ENCODE results near the gene ZNF518A. TPM values are rescaled to one million over a fixed set of nuclear protein-coding genes. Genes with fewer than 3 reads are reported as not detected.

Gene ZNF518A
- total and polyA plus RNA-seq, 2 of the 8 experiments (the other 6 are each of a cell fraction or from before 2014, with no cell fraction given), result 6.6 to 34.8 TPM

- H3K27ac ChIP-seq (ENCODE audit: low read depth, low read length), result no peak overlapping the region
- DNase-seq (ENCODE audit: low read depth in 1 of 2, low spot score in 2 of 2) (no peak), FAIRE-seq (no peak)
- H4K5ac ChIP-seq (ENCODE audit: insufficient read length, low read depth, low read length), result no peak overlapping the region
- H3K56ac ChIP-seq (replicated peaks; ENCODE audit: insufficient read length, low read depth, low read length), result no peak overlapping the region
- no peak overlapping the region for H3K14ac ChIP-seq (ENCODE audit: insufficient read length)
- H3K23ac ChIP-seq (ENCODE audit: insufficient read length), result no peak overlapping the region
- H4K20me1 ChIP-seq (replicated peaks in 1 of 2; ENCODE audit: control insufficient read depth in 1 of 2, insufficient read depth in 2 of 2, low read length in 2 of 2), result no peaks in the 10 kb centered on the region
- H3K36me3 ChIP-seq (ENCODE audit: control insufficient read depth in 2 of 4, insufficient read depth in 4 of 4, low read length in 3 of 4), result no peaks in the 10 kb centered on the region; a peak in 1 of 8 replicates
- no peaks in the 10 kb centered on the region for H3K4me1 ChIP-seq (replicated peaks in 1 of 4; ENCODE audit: control insufficient read depth in 3 of 4, insufficient read depth in 4 of 4, low read length in 3 of 4)
- no peaks in the 10 kb centered on the region for H3K9me3 ChIP-seq (ENCODE audit: insufficient read depth in 2 of 2, low read depth in 1 of 2, low read length in 1 of 2)
- no peak overlapping the region for H3K4me2 ChIP-seq (ENCODE audit: insufficient read depth in 1 of 2, low read depth in 2 of 2, low read length in 2 of 2)
- no peaks in the 10 kb centered on the region; the same call in 1 of the 2 replicates for H3K23me2 ChIP-seq (ENCODE audit: low read depth, low read length)
- ChIA-PET CTCF (ENCODE audit: partially characterized antibody) (interaction anchor here (1.1 to 3.1 kb wide), 6 partner anchors 9 to 128 kb away, joined by 3 to 17 read pairs (median 6); no protein-coding TSS in a partner anchor), POLR2A (ENCODE audit: partially characterized antibody) (interaction anchor here (1.0 kb wide), 1 partner anchor 158 kb away, joined by 3 read pairs; no protein-coding TSS in a partner anchor)
- H4K8ac ChIP-seq (ENCODE audit: extremely low read depth, insufficient read depth, low read length), result no peak overlapping the region
- no peak overlapping the region for H3K4ac ChIP-seq (replicated peaks; ENCODE audit: insufficient read length, low read depth, low read length)
- H2BK15ac ChIP-seq (ENCODE audit: low read length), result no peak overlapping the region
- no peak overlapping the region for H2BK20ac ChIP-seq (ENCODE audit: low read length)
- H3K27me3 ChIP-seq (replicated peaks in 1 of 4; ENCODE audit: control insufficient read depth in 3 of 4, extremely low read depth in 1 of 4, insufficient read depth in 3 of 4, low read length in 3 of 4), result no peaks in the 10 kb centered on the region
- H2AK5ac ChIP-seq (ENCODE audit: low read depth, low read length), result no peak overlapping the region
- no peak overlapping the region for H3K4me3 ChIP-seq (ENCODE audit: extremely low read depth in 1 of 4, insufficient read depth in 2 of 4, low read depth in 3 of 4, low read length in 4 of 4)
- H2AFZ ChIP-seq (ENCODE audit: low read length), result peak overlapping the region; percentile 68; the same call in 1 of the 2 replicates
- no peaks in the 10 kb centered on the region for H3K79me1 ChIP-seq (ENCODE audit: low read depth, low read length)
- no peak overlapping the region for H2BK120ac ChIP-seq (replicated peaks; ENCODE audit: low read depth, low read length)
- H3K18ac ChIP-seq (ENCODE audit: extremely low read depth, low read length), result no peak overlapping the region
- no peak overlapping the region for H2BK5ac ChIP-seq (ENCODE audit: low read depth, low read length)
- no peak overlapping the region for H3K9ac ChIP-seq (replicated peaks in 1 of 4; ENCODE audit: extremely low read depth in 1 of 4, low read depth in 3 of 4, low read length in 3 of 4)
- TF ChIP-seq RAD21 (IDR thresholded peaks at IDR 0.05 in 1 of 2, conservative IDR thresholded peaks at IDR 0.05 in 1 of 2; ENCODE audit: low read depth in 2 of 2, low read length in 2 of 2), result no peak
- no peak overlapping the region for H2BK12ac ChIP-seq (ENCODE audit: low read depth, low read length)
- no peak overlapping the region for H4K91ac ChIP-seq (replicated peaks; ENCODE audit: insufficient read length, low read length)
- 92% methylated on average over 1 of the region's 1 CpG; no CpG with 5 or more reads in 1 of the 2 experiments for WGBS, 2 experiments (ENCODE audit: extremely low coverage in 1 of 2, insufficient coverage in 1 of 2, insufficient read length in 1 of 2, insufficient replicate concordance in 2 of 2, low coverage in 1 of 2, low lambda C conversion rate in 2 of 2, missing lambda C conversion rate in 1 of 2)
- no peaks in the 10 kb centered on the region for H3K79me2 ChIP-seq (ENCODE audit: control insufficient read depth in 1 of 2, insufficient read depth in 2 of 2, low read length in 2 of 2)
Measured at GRCh38 chr10:96212911-96213310, 82.8 kb downstream of the ZNF518A start.

Small RNAs within 50 kb of the gene (small RNA-seq; reads per million reads assigned to genes)
- not detected for gene RNU6-271P (ENCODE audit: insufficient read depth)

Other genes starting within 250 kb of the ZNF518A start
- gene CC2D2B, start 222.3 kb upstream of the ZNF518A start, total RNA-seq (2021; fragmentation: NEBNext Ultra II Directional; extraction: Animal tissue kit (Norgen Biotek cat#: 25700)), result 0.29 and 0.71 TPM in 2 replicates
- gene CC2D2B, start 222.3 kb upstream of the ZNF518A start, polyA plus RNA-seq (2011; rRNA removed), result 0.09 TPM in 1 of 2 replicates, not detected in the other
- gene CCNJ, start 86.7 kb upstream of the ZNF518A start, total RNA-seq (2021; fragmentation: NEBNext Ultra II Directional; extraction: Animal tissue kit (Norgen Biotek cat#: 25700)), result 34.2 and 34.7 TPM in 2 replicates
- gene CCNJ, start 86.7 kb upstream of the ZNF518A start, polyA plus RNA-seq (2011; rRNA removed), result 19.5 and 31.4 TPM in 2 replicates
- gene BLNK, start 141.3 kb downstream of the ZNF518A start, total RNA-seq (2021; fragmentation: NEBNext Ultra II Directional; extraction: Animal tissue kit (Norgen Biotek cat#: 25700)), result not detected in 2 replicates
- not detected in 2 replicates for gene BLNK, start 141.3 kb downstream of the ZNF518A start, polyA plus RNA-seq (2011; rRNA removed)
- gene DNTT, start 174.1 kb downstream of the ZNF518A start, total RNA-seq (2021; fragmentation: NEBNext Ultra II Directional; extraction: Animal tissue kit (Norgen Biotek cat#: 25700)), result not detected in 2 replicates
- not detected in 2 replicates for gene DNTT, start 174.1 kb downstream of the ZNF518A start, polyA plus RNA-seq (2011; rRNA removed)
- gene OPALIN, start 228.7 kb downstream of the ZNF518A start, total RNA-seq (2021; fragmentation: NEBNext Ultra II Directional; extraction: Animal tissue kit (Norgen Biotek cat#: 25700)), result not detected in 2 replicates
- gene OPALIN, start 228.7 kb downstream of the ZNF518A start, polyA plus RNA-seq (2011; rRNA removed), result 0.03 TPM in 1 of 2 replicates, not detected in the other

All from H1 (cell line).